Measurements from ENCODE around the gene GDPD5.

Gene GDPD5

DNA sequence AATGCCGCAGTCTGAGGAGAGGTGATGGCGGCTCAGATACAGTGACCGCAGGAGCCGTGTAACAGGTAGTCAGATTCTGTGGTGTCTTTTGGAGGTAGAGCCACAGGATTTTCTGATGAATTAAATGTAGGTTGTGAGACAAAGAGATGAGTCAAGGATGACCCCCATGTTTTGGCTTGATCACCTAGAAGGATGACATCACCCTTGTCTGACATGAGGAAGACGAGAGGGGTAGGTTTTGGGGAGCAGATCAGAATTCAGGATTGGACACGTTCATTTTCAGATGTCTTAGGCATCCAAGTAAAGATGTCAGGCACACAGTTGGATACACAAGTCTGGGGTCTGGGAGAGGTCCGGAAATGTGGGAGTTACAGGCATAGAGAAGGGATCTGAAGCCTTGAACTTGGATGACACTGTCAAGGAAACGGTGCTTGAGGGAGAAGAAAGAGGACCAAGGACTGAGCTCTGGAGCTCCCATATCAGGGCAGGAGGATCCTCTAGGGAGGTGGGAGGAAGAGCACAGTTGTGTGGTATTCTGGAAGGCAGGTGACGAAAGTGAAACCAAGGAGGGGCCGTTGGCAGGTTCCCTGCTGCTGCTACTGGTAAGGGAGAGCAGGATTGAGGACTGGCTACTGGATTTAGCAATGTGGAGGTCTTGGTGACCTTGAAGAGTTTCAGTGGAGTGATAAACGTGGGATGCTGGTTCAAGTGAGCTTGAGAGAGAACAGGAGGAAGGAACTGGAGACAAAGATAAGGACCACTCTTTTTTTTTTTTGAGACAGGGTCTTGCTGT is 12.6 kb upstream of the GDPD5 start:
- no peak overlapping the region for H2AFZ ChIP-seq (ENCODE audit: low read depth, low read length)
- H4K8ac ChIP-seq (ENCODE audit: low read length): no peak overlapping the region
- peaks cover 0 to 3% of the 10 kb centered on the region in 2 experiments for H3K27me3 ChIP-seq (ENCODE audit: control insufficient read depth in 1 of 2, insufficient read depth in 1 of 2, low read length in 2 of 2)
- no peak overlapping the region for H3K4me3 ChIP-seq (ENCODE audit: insufficient read depth in 1 of 2, low read depth in 1 of 2, low read length in 2 of 2)
- no peak overlapping the region for H2AK5ac ChIP-seq (ENCODE audit: low read length, severe bottlenecking)
- DNase-seq: no peak
- H3K23ac ChIP-seq (ENCODE audit: low read length in 2 of 2): no peak overlapping the region
- H3K4me2 ChIP-seq (ENCODE audit: low read length, poor library complexity, severe bottlenecking): no peak overlapping the region
- H3K79me1 ChIP-seq (replicated peaks; ENCODE audit: low read length, poor library complexity, severe bottlenecking): no peaks in the 10 kb centered on the region
- H3K4ac ChIP-seq (ENCODE audit: low read depth in 1 of 2, low read length in 2 of 2): no peak overlapping the region
- peaks cover 8% of the 10 kb centered on the region for H3K4me1 ChIP-seq (ENCODE audit: control insufficient read depth, insufficient read depth, low read depth, low read length)
- no peak overlapping the region for H2BK120ac ChIP-seq (ENCODE audit: low read depth, low read length)
- H2BK5ac ChIP-seq (ENCODE audit: low read depth, low read length, poor library complexity, severe bottlenecking): no peak overlapping the region
- H3K36me3 ChIP-seq (ENCODE audit: control insufficient read depth in 1 of 2, insufficient read depth in 2 of 2, low read depth in 1 of 2, low read length in 2 of 2): no peaks in the 10 kb centered on the region
- no peak overlapping the region for H3K9ac ChIP-seq (ENCODE audit: low read length)
- WGBS: 77% methylated on average over 11 of the region's 11 CpGs
- no peak overlapping the region for H3K18ac ChIP-seq (ENCODE audit: low read depth in 1 of 2, low read length in 2 of 2)
- H3K27ac ChIP-seq (ENCODE audit: low read length, poor library complexity, severe bottlenecking): no peak overlapping the region
- no peaks in the 10 kb centered on the region for H3K9me3 ChIP-seq (ENCODE audit: control insufficient read depth, low read length)
- no peak overlapping the region for H2BK15ac ChIP-seq (ENCODE audit: low read depth, poor library complexity, severe bottlenecking)
- H4K91ac ChIP-seq (ENCODE audit: low read length): no peak overlapping the region
- H2BK12ac ChIP-seq (ENCODE audit: low read length in 2 of 2): no peak overlapping the region
- no peak overlapping the region for H3K14ac ChIP-seq (ENCODE audit: low read length in 2 of 2)

DNA sequence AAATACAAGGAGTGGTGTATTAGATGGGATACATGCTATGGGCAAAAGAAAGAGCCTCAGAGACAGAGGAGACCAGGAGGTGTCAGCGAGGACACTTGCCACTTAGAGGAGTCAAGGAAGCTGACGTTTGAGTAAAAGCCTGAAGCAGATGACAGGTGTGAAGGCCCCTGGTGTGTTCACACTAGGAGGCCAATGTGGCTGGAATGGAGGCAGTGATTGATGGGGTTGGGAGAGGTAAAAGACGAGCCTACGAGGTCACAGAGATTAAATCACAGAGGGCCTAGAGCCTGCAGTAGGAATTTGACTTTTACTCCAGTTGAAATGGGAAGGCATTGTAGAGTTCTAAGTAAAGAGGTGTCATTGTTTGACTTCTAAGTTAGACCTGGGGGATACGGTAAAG is 12.0 kb upstream of the GDPD5 start:
- no peak overlapping the region for H2BK12ac ChIP-seq (ENCODE audit: low read length in 2 of 2)
- no peak overlapping the region for H3K4me3 ChIP-seq (ENCODE audit: insufficient read depth in 1 of 2, low read depth in 1 of 2, low read length in 2 of 2)
- no peak overlapping the region for H4K8ac ChIP-seq (ENCODE audit: low read length)
- no peak overlapping the region for H2BK5ac ChIP-seq (ENCODE audit: low read depth, low read length, poor library complexity, severe bottlenecking)
- H4K91ac ChIP-seq (ENCODE audit: low read length): no peak overlapping the region
- H3K18ac ChIP-seq (ENCODE audit: low read depth in 1 of 2, low read length in 2 of 2): no peak overlapping the region
- DNase-seq: no peak
- no peak overlapping the region for H2BK15ac ChIP-seq (ENCODE audit: low read depth, poor library complexity, severe bottlenecking)
- H3K9ac ChIP-seq (ENCODE audit: low read length): no peak overlapping the region
- peaks cover 8% of the 10 kb centered on the region for H3K4me1 ChIP-seq (ENCODE audit: control insufficient read depth, insufficient read depth, low read depth, low read length)
- WGBS: 43% methylated on average over 5 of the region's 5 CpGs
- no peak overlapping the region for H2AFZ ChIP-seq (ENCODE audit: low read depth, low read length)
- no peak overlapping the region for H3K4me2 ChIP-seq (ENCODE audit: low read length, poor library complexity, severe bottlenecking)
- H3K79me1 ChIP-seq (replicated peaks; ENCODE audit: low read length, poor library complexity, severe bottlenecking): no peaks in the 10 kb centered on the region
- no peaks in the 10 kb centered on the region for H3K36me3 ChIP-seq (ENCODE audit: control insufficient read depth in 1 of 2, insufficient read depth in 2 of 2, low read depth in 1 of 2, low read length in 2 of 2)
- H3K23ac ChIP-seq (ENCODE audit: low read length in 2 of 2): no peak overlapping the region
- H3K14ac ChIP-seq (ENCODE audit: low read length in 2 of 2): no peak overlapping the region
- H2BK120ac ChIP-seq (ENCODE audit: low read depth, low read length): no peak overlapping the region
- H3K9me3 ChIP-seq (ENCODE audit: control insufficient read depth, low read length): no peaks in the 10 kb centered on the region
- peaks cover 0 to 3% of the 10 kb centered on the region in 2 experiments for H3K27me3 ChIP-seq (ENCODE audit: control insufficient read depth in 1 of 2, insufficient read depth in 1 of 2, low read length in 2 of 2)
- no peak overlapping the region for H2AK5ac ChIP-seq (ENCODE audit: low read length, severe bottlenecking)
- H3K27ac ChIP-seq (ENCODE audit: low read length, poor library complexity, severe bottlenecking): no peak overlapping the region
- no peak overlapping the region for H3K4ac ChIP-seq (ENCODE audit: low read depth in 1 of 2, low read length in 2 of 2)

DNA sequence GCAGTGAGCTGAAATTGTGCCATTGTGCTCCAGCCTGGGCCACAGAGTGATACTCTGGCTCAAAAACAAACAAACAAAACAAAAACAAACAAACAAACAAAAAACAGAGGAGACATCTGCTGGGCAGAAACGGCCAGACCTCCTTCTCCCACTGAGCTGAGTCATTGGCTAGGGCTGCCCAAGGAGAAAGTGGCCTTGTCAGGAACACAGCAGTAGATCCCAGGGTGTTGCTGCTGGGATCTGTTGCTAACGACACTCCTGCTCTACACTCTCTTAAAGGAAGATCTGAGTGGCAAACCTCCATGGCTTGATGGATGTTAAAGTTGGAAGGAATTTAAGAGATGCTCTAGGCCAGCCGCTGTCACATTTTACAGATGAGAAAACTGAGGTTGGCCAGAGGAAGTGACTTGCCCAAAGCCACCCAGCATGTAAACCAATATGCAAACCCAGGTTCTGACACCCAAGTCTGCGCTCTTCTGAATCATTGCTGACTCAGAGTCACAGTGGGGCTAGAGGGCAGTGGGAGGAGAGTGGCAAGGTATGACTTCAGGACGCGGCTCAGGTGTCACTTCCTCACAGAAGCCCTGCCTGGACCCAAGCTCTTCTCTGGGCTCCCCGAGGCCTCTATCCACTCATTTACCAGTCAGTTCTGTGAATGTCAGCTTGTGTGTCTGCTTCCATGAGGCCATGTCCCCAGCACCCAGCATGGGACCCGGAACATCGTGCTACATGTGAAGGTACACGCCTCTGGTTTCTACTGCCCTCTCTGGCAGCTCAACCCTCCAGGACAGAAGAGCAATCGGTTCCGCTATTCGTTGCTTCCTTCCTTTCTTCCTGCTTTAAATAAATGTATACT is 11.3 kb upstream of the GDPD5 start:
- no peaks in the 10 kb centered on the region for H3K79me1 ChIP-seq (replicated peaks; ENCODE audit: low read length, poor library complexity, severe bottlenecking)
- no peak overlapping the region for H3K18ac ChIP-seq (ENCODE audit: low read depth in 1 of 2, low read length in 2 of 2)
- peaks cover 11% of the 10 kb centered on the region for H3K4me1 ChIP-seq (ENCODE audit: control insufficient read depth, insufficient read depth, low read depth, low read length)
- DNase-seq: no peak
- peak overlapping the region; percentile 45 for H4K91ac ChIP-seq (ENCODE audit: low read length)
- H2BK15ac ChIP-seq (ENCODE audit: low read depth, poor library complexity, severe bottlenecking): no peak overlapping the region
- no peak overlapping the region for H2AFZ ChIP-seq (ENCODE audit: low read depth, low read length)
- H3K4me3 ChIP-seq (ENCODE audit: insufficient read depth in 1 of 2, low read depth in 1 of 2, low read length in 2 of 2): no peak overlapping the region
- H4K8ac ChIP-seq (ENCODE audit: low read length): no peak overlapping the region
- no peak overlapping the region for H3K23ac ChIP-seq (ENCODE audit: low read length in 2 of 2)
- H3K27me3 ChIP-seq (ENCODE audit: control insufficient read depth in 1 of 2, insufficient read depth in 1 of 2, low read length in 2 of 2): peaks cover 0 to 3% of the 10 kb centered on the region in 2 experiments
- H3K27ac ChIP-seq (ENCODE audit: low read length, poor library complexity, severe bottlenecking): no peak overlapping the region
- H3K9me3 ChIP-seq (ENCODE audit: control insufficient read depth, low read length): no peaks in the 10 kb centered on the region
- 67% methylated on average over 9 of the region's 13 CpGs for WGBS
- H2BK5ac ChIP-seq (ENCODE audit: low read depth, low read length, poor library complexity, severe bottlenecking): no peak overlapping the region
- H2AK5ac ChIP-seq (ENCODE audit: low read length, severe bottlenecking): no peak overlapping the region
- no peak overlapping the region for H3K4me2 ChIP-seq (ENCODE audit: low read length, poor library complexity, severe bottlenecking)
- H2BK120ac ChIP-seq (ENCODE audit: low read depth, low read length): no peak overlapping the region
- H3K9ac ChIP-seq (ENCODE audit: low read length): no peak overlapping the region
- no peak overlapping the region for H2BK12ac ChIP-seq (ENCODE audit: low read length in 2 of 2)
- H3K4ac ChIP-seq (ENCODE audit: low read depth in 1 of 2, low read length in 2 of 2): no peak overlapping the region
- no peaks in the 10 kb centered on the region for H3K36me3 ChIP-seq (ENCODE audit: control insufficient read depth in 1 of 2, insufficient read depth in 2 of 2, low read depth in 1 of 2, low read length in 2 of 2)
- H3K14ac ChIP-seq (ENCODE audit: low read length in 2 of 2): peak overlapping the region in 1 of 2 experiments; percentile 46

DNA sequence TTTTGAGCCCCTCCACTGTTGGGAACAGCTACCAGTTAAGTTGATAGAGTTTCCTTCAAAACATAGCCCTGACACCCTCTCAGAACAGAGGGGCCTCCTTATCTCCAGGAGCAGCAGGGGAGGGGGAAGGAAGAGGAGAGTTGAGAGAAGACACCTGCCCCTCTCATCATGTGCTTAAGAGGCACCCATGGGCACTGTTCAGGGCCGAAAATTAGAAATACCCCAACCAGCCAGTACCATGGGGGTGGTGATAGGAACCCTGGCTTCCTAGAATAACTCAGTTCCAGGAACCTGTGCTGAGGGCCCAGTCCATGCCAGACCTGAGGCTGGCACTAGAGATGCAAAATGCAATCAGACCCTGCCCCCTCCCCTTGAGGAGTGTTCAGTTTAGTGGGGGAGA is 9.3 kb upstream of the GDPD5 start:
- H4K91ac ChIP-seq (ENCODE audit: low read length): no peak overlapping the region
- DNase-seq: no peak
- no peaks in the 10 kb centered on the region for H3K79me1 ChIP-seq (replicated peaks; ENCODE audit: low read length, poor library complexity, severe bottlenecking)
- 100% methylated on average over 1 of the region's 1 CpG for WGBS
- H2BK15ac ChIP-seq (ENCODE audit: low read depth, poor library complexity, severe bottlenecking): no peak overlapping the region
- no peak overlapping the region for H2AK5ac ChIP-seq (ENCODE audit: low read length, severe bottlenecking)
- H2BK5ac ChIP-seq (ENCODE audit: low read depth, low read length, poor library complexity, severe bottlenecking): no peak overlapping the region
- H3K14ac ChIP-seq (ENCODE audit: low read length in 2 of 2): no peak overlapping the region
- H3K18ac ChIP-seq (ENCODE audit: low read depth in 1 of 2, low read length in 2 of 2): no peak overlapping the region
- H4K8ac ChIP-seq (ENCODE audit: low read length): no peak overlapping the region
- no peak overlapping the region for H3K4ac ChIP-seq (ENCODE audit: low read depth in 1 of 2, low read length in 2 of 2)
- H3K4me1 ChIP-seq (ENCODE audit: control insufficient read depth, insufficient read depth, low read depth, low read length): peaks cover 11% of the 10 kb centered on the region
- no peak overlapping the region for H3K4me3 ChIP-seq (ENCODE audit: insufficient read depth in 1 of 2, low read depth in 1 of 2, low read length in 2 of 2)
- H3K36me3 ChIP-seq (ENCODE audit: control insufficient read depth in 1 of 2, insufficient read depth in 2 of 2, low read depth in 1 of 2, low read length in 2 of 2): no peaks in the 10 kb centered on the region
- H3K9me3 ChIP-seq (ENCODE audit: control insufficient read depth, low read length): no peaks in the 10 kb centered on the region
- no peak overlapping the region for H2BK120ac ChIP-seq (ENCODE audit: low read depth, low read length)
- H3K27me3 ChIP-seq (ENCODE audit: control insufficient read depth in 1 of 2, insufficient read depth in 1 of 2, low read length in 2 of 2): peaks cover 0 to 3% of the 10 kb centered on the region in 2 experiments
- no peak overlapping the region for H2AFZ ChIP-seq (ENCODE audit: low read depth, low read length)
- no peak overlapping the region for H3K4me2 ChIP-seq (ENCODE audit: low read length, poor library complexity, severe bottlenecking)
- no peak overlapping the region for H2BK12ac ChIP-seq (ENCODE audit: low read length in 2 of 2)
- no peak overlapping the region for H3K27ac ChIP-seq (ENCODE audit: low read length, poor library complexity, severe bottlenecking)
- H3K23ac ChIP-seq (ENCODE audit: low read length in 2 of 2): no peak overlapping the region
- H3K9ac ChIP-seq (ENCODE audit: low read length): no peak overlapping the region
